SK-N-SH treated with all-trans-retinoic acid at 6 μM for 48 hours (cell line): ENCODE measurements around the gene HYAL4.
A peak's percentile ranks its signal among the peaks of the same experiment; 100 is the strongest.
"Not testable (repeated sequence)": the region's sequence is repeated elsewhere in the genome, so short reads cannot be mapped to it uniquely, and the experiment has no call there.

Experiments
- ATAC-seq: fragments of 200-7000 bp; cut with Tn5 transposase; 3 replicates; pipeline ENCODE4 v1.9.1; 2020; ENCODE audit warnings: mild to moderate bottlenecking, moderate library complexity
- ARNTL ChIP-seq: fragments of 450-650 bp; formaldehyde crosslinking; IDR thresholded peaks from 2 replicates; pipeline ENCODE4 v1.5.0; 2020; ENCODE audit warnings: low read depth, mild to moderate bottlenecking, moderate library complexity, borderline replicate concordance
- BACH2 ChIP-seq: fragments of 250-450 bp; sonication (Bioruptor Pico); IDR thresholded peaks from 2 replicates; pipeline ENCODE4 v1.9.0; 2021; ENCODE audit warnings: mild to moderate bottlenecking, borderline replicate concordance
- CREB5 ChIP-seq: fragments of 250-450 bp; sonication (Bioruptor Pico); IDR thresholded peaks from 2 replicates; pipeline ENCODE4 v1.5.1; 2020; ENCODE audit warnings: low read depth, mild to moderate bottlenecking, moderate library complexity
- CSDC2 ChIP-seq: fragments of 250-450 bp; sonication (Bioruptor Pico); IDR thresholded peaks from 2 replicates; pipeline ENCODE4 v1.5.0; 2020; ENCODE audit warnings: mild to moderate bottlenecking, moderate library complexity
- CSRNP3 ChIP-seq: fragments of 250-450 bp; sonication (Bioruptor Pico); IDR thresholded peaks from 2 replicates; pipeline ENCODE4 v1.5.1; 2021; ENCODE audit warnings: mild to moderate bottlenecking, moderate library complexity
- ESRRG ChIP-seq: fragments of 250-450 bp; sonication (Bioruptor Pico); IDR thresholded peaks from 2 replicates; pipeline ENCODE4 v1.6.1; 2021; ENCODE audit warnings: mild to moderate bottlenecking
- GLIS3 ChIP-seq: fragments of 250-450 bp; sonication (Bioruptor Pico); IDR thresholded peaks from 2 replicates; pipeline ENCODE4 v1.5.0; 2020; ENCODE audit warnings: mild to moderate bottlenecking, moderate library complexity
- ISL1 ChIP-seq: fragments of 250-450 bp; sonication (Bioruptor Pico); IDR thresholded peaks from 2 replicates; pipeline ENCODE4 v2.1.2; 2022; ENCODE audit warnings: mild to moderate bottlenecking, moderate library complexity
- POU6F1 ChIP-seq: fragments of 250-450 bp; sonication (Bioruptor Pico); IDR thresholded peaks from 2 replicates; pipeline ENCODE4 v1.8.0; 2021; ENCODE audit warnings: low read depth, mild to moderate bottlenecking, moderate library complexity, borderline replicate concordance
- PPARA ChIP-seq: fragments of 250-450 bp; sonication (Bioruptor Pico); IDR thresholded peaks from 2 replicates; pipeline ENCODE4 v1.5.0; 2020; ENCODE audit warnings: mild to moderate bottlenecking, borderline replicate concordance
- RARB ChIP-seq: fragments of 250-450 bp; sonication (Bioruptor Pico); IDR thresholded peaks from 2 replicates; pipeline ENCODE4 v1.8.0; 2021; ENCODE audit warnings: mild to moderate bottlenecking, moderate library complexity
- TOX ChIP-seq: fragments of 250-450 bp; sonication (Bioruptor Pico); IDR thresholded peaks from 2 replicates; pipeline ENCODE4 v1.8.0; 2021; ENCODE audit warnings: mild to moderate bottlenecking, moderate library complexity, borderline replicate concordance
- TSHZ2 ChIP-seq: fragments of 250-450 bp; sonication (Bioruptor Pico); IDR thresholded peaks from 2 replicates; pipeline ENCODE4 v1.5.0; 2020; ENCODE audit warnings: mild to moderate bottlenecking, moderate library complexity
- ZC3H10 ChIP-seq: fragments of 250-450 bp; sonication (Bioruptor Pico); IDR thresholded peaks from 2 replicates; pipeline ENCODE4 v1.5.1; 2021; ENCODE audit warnings: mild to moderate bottlenecking, moderate library complexity
- ZFP3 ChIP-seq: fragments of 250-450 bp; sonication (Bioruptor Pico); IDR thresholded peaks from 2 replicates; pipeline ENCODE4 v1.5.0; 2020; ENCODE audit warnings: mild to moderate bottlenecking, moderate library complexity
- ZFP30 ChIP-seq: fragments of 450-650 bp; formaldehyde crosslinking; IDR thresholded peaks from 2 replicates; pipeline ENCODE4 v1.5.0; 2022; ENCODE audit warnings: mild to moderate bottlenecking, moderate library complexity
- ZNF70 ChIP-seq: fragments of 450-650 bp; formaldehyde crosslinking; IDR thresholded peaks from 2 replicates; pipeline ENCODE4 v1.5.0; 2020; ENCODE audit warnings: mild to moderate bottlenecking, moderate library complexity

Gene HYAL4

GRCh38 chr7:123816916-123817315 lies 28.1 kb upstream of the HYAL4 start:
- ATAC-seq = no peak
- TF ChIP-seq BACH2 (CRISPR knock-in tag) (no peak), ZC3H10 (CRISPR knock-in tag) (no peak), CREB5 (CRISPR knock-in tag) (no peak)
- TF ChIP-seq, all 23 proteins: peak for 0

- no peak for ATAC-seq
- TF ChIP-seq ISL1 (CRISPR knock-in tag) (no peak), POU6F1 (no peak), TOX (CRISPR knock-in tag) (no peak), ZFP30 (CRISPR knock-in tag) (no peak), ZNF70 (no peak), CREB5 (CRISPR knock-in tag) (no peak), ZC3H10 (CRISPR knock-in tag) (no peak), CSRNP3 (CRISPR knock-in tag) (no peak), CSDC2 (no peak), TSHZ2 (CRISPR knock-in tag) (no peak), ZFP3 (no peak), ARNTL (no peak), RARB (no peak), GLIS3 (CRISPR knock-in tag) (no peak), ESRRG (CRISPR knock-in tag) (no peak), BACH2 (CRISPR knock-in tag) (no peak)
- TF ChIP-seq, all 23 proteins: peak for 0
Measured at GRCh38 chr7:123819001-123819400, 26.0 kb upstream of the HYAL4 start.

- ATAC-seq = not testable (repeated sequence)
Measured at GRCh38 chr7:123819795-123820194, 25.2 kb upstream of the HYAL4 start.

- TF ChIP-seq PPARA (CRISPR knock-in tag) = no peak
- no peak for TF ChIP-seq ZC3H10 (CRISPR knock-in tag)
- ATAC-seq = no peak
Measured at GRCh38 chr7:123820864-123821263, 24.1 kb upstream of the HYAL4 start.

GRCh38 chr7:123821320-123821719 lies 23.6 kb upstream of the HYAL4 start:
- no peak for ATAC-seq
- TF ChIP-seq RARB (no peak), BACH2 (CRISPR knock-in tag) (peak; percentile 26; the same call in 1 of the 2 replicates)
